ENCODE results near the gene FAM117A. TPM values are rescaled to one million over a fixed set of nuclear protein-coding genes. Genes with fewer than 3 reads are reported as not detected.

Gene FAM117A
- total RNA-seq, 2 donors from 2014 or later = 15.1 to 15.5 TPM

- no peaks in the 10 kb centered on the region for H3K36me3 ChIP-seq
- TF ChIP-seq, protein P1, sequence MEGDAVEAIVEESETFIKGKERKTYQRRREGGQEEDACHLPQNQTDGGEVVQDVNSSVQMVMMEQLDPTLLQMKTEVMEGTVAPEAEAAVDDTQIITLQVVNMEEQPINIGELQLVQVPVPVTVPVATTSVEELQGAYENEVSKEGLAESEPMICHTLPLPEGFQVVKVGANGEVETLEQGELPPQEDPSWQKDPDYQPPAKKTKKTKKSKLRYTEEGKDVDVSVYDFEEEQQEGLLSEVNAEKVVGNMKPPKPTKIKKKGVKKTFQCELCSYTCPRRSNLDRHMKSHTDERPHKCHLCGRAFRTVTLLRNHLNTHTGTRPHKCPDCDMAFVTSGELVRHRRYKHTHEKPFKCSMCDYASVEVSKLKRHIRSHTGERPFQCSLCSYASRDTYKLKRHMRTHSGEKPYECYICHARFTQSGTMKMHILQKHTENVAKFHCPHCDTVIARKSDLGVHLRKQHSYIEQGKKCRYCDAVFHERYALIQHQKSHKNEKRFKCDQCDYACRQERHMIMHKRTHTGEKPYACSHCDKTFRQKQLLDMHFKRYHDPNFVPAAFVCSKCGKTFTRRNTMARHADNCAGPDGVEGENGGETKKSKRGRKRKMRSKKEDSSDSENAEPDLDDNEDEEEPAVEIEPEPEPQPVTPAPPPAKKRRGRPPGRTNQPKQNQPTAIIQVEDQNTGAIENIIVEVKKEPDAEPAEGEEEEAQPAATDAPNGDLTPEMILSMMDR (IDR thresholded peaks at IDR 0.05) = no peak
- H3K4me3 ChIP-seq = no peak overlapping the region
- peaks cover 0 to 39% of the 10 kb centered on the region in 2 donors for H3K4me1 ChIP-seq
- H3K9me3 ChIP-seq = no peaks in the 10 kb centered on the region
- DNase-seq (ENCODE audit: low spot score) = no peak
- no peaks in the 10 kb centered on the region for H3K27me3 ChIP-seq
- peak overlapping the region; percentile 1 to 33 for H3K27ac ChIP-seq
Observed at GRCh38 chr17:49776551-49777300, 12.8 kb upstream of the FAM117A start.

- Histone ChIP-seq H3K4me3 (no peak overlapping the region), H3K4me1 (peaks cover 0 to 39% of the 10 kb centered on the region in 2 donors), H3K27me3 (no peaks in the 10 kb centered on the region), H3K27ac (peak overlapping the region in 1 of 2 donors; percentile 32), H3K9me3 (no peaks in the 10 kb centered on the region), H3K36me3 (no peaks in the 10 kb centered on the region)
- TF ChIP-seq, protein P1 (IDR thresholded peaks at IDR 0.05) = no peak
- peak; percentile 64 for DNase-seq (ENCODE audit: low spot score)
Observed at GRCh38 chr17:49775546-49776260, 11.8 kb upstream of the FAM117A start.

DNA sequence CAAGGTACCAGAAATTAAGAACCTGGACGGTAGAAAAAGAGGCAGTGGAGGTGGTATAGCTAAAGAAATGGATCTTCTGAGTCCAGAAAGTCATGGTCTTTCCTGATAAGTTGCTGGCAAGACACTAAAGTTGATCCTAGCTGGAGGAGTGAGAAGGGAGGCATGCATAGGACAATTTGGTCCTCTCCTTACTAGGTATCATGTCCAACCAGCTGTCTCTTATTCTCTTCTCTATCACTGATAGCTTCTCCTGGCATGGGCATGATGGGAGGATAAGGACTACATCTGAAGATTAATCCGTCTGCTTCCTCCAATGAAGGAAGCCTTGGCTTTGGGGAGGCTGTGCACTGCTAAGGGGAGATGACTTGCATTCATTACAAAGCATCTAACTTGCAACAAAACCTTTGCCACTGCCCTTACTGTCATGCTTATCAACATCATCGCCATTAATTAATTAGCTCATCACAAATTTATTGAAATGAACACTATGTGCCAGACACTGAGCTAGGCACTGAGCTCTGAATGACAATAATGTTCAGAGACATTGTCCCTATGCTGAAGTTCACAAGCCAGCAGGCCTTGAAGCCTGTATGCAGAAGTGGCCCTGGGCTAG is 3.1 kb upstream of the FAM117A start:
- H3K4me3 ChIP-seq = no peak overlapping the region
- no peak for DNase-seq (ENCODE audit: low spot score)
- H3K9me3 ChIP-seq = no peaks in the 10 kb centered on the region
- H3K36me3 ChIP-seq = no peaks in the 10 kb centered on the region
- H3K27me3 ChIP-seq = no peaks in the 10 kb centered on the region
- peaks cover 0 to 22% of the 10 kb centered on the region in 2 donors for H3K4me1 ChIP-seq
- TF ChIP-seq, protein P1 (IDR thresholded peaks at IDR 0.05) = no peak
- no peak overlapping the region for H3K27ac ChIP-seq

DNA sequence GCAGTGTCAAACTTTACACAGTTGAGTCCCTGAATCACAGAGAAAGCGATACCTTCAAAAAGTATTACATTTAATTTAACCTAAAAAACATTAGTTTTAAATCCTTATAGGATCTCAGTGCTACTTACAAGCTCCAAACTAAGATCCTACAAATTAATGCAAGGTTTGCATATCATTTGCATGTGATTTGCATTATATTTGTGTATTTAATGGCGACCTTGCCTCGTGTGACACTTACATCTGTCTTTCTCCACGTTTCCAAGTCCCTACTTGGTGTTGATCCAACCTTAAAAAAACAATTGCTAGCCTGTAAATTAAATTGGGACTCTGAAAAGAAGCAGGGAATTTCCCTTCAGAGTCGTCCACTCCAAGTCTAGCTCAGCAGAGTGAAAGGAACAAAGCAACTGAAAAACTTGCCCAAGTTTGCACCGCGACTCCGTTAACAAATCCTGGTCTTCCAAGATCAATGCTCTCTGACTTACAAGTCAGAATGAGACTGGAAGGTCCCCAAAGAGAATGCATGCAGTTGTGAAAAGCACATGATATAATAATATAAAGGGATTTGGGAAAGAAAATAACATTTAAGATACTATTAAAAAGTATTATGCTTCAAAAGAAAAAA is 739 bp upstream of the FAM117A start:
- H3K4me3 ChIP-seq = peak overlapping the region in 1 of 2 donors; percentile 98
- H3K9me3 ChIP-seq = no peaks in the 10 kb centered on the region
- TF ChIP-seq, protein P1 (IDR thresholded peaks at IDR 0.05) = no peak
- no peaks in the 10 kb centered on the region for H3K27me3 ChIP-seq
- peaks cover 0 to 23% of the 10 kb centered on the region in 2 donors for H3K4me1 ChIP-seq
- H3K36me3 ChIP-seq = no peaks in the 10 kb centered on the region
- no peak for DNase-seq (ENCODE audit: low spot score)
- peak overlapping the region; percentile 32 to 76 for H3K27ac ChIP-seq

- Histone ChIP-seq H3K9me3 (no peaks in the 10 kb centered on the region), H3K36me3 (no peaks in the 10 kb centered on the region), H3K27me3 (no peaks in the 10 kb centered on the region), H3K4me3 (peak overlapping the region in 1 of 2 donors; percentile 98), H3K4me1 (peaks cover 0 to 41% of the 10 kb centered on the region in 2 donors), H3K27ac (no peak overlapping the region)
- TF ChIP-seq, protein P1 (IDR thresholded peaks at IDR 0.05) = no peak
- no peak for DNase-seq (ENCODE audit: low spot score)
Observed at GRCh38 chr17:49762151-49762941, 1.6 kb downstream of the FAM117A start.
